ENCODE data around the gene CCT2. TPM values are rescaled to one million over a fixed set of nuclear protein-coding genes. Genes with fewer than 3 reads are reported as not detected.

Gene CCT2
- total and polyA plus RNA-seq, 10 donors: 80.5 to 120 (median 92.6) TPM

GRCh38 chr12:69545081-69545480 is 40.2 kb upstream of the CCT2 start:
- Histone ChIP-seq H3K36me3 (peaks cover 0 to 36% (median 4%) of the 10 kb centered on the region in 6 donors), H3K27me3 (replicated peaks in 1 of 7) (no peaks in the 10 kb centered on the region), H3K27ac (no peak overlapping the region), H3K9me3 (peaks cover 0 to 17% (median 14%) of the 10 kb centered on the region in 8 donors), H3K4me3 (no peak overlapping the region), H3K4me1 (no peaks in the 10 kb centered on the region)
- TF ChIP-seq CTCF (IDR thresholded peaks at IDR 0.05 in 8 of 11, conservative IDR thresholded peaks at IDR 0.05 in 3 of 11): no peak
- no peak for TF ChIP-seq POLR2A (IDR thresholded peaks at IDR 0.05)
- no peak for TF ChIP-seq POLR2AphosphoS5 (IDR thresholded peaks at IDR 0.05)
- intact Hi-C loops (cut with DNase I; ENCODE audit: low total_unique reads): no loop called here
- DNase-seq: no peak
- WGBS, 5 donors: 77 to 91% (median 84%) methylated on average over 1 of the region's 1 CpG

GRCh38 chr12:69546693-69547438 is 38.4 kb upstream of the CCT2 start:
- Histone ChIP-seq H3K27me3 (replicated peaks in 1 of 7) (no peaks in the 10 kb centered on the region), H3K9me3 (peaks cover 0 to 17% (median 14%) of the 10 kb centered on the region in 8 donors), H3K27ac (no peak overlapping the region), H3K4me3 (no peak overlapping the region), H3K4me1 (no peaks in the 10 kb centered on the region), H3K36me3 (peaks cover 0 to 23% (median 0%) of the 10 kb centered on the region in 6 donors)
- intact Hi-C loops (cut with DNase I; ENCODE audit: low total_unique reads): no loop called here
- DNase-seq: no peak
- no peak for TF ChIP-seq POLR2A (IDR thresholded peaks at IDR 0.05)
- no peak for TF ChIP-seq CTCF (IDR thresholded peaks at IDR 0.05 in 8 of 11, conservative IDR thresholded peaks at IDR 0.05 in 3 of 11)
- TF ChIP-seq POLR2AphosphoS5 (IDR thresholded peaks at IDR 0.05): no peak
- WGBS, 5 donors: 79 to 92% (median 88%) methylated on average over 7 of the region's 7 CpGs

- intact Hi-C loops (cut with DNase I; ENCODE audit: low total_unique reads): no loop called here
- Histone ChIP-seq H3K9me3 (peaks cover 0 to 12% (median 8%) of the 10 kb centered on the region in 8 donors), H3K4me3 (no peak overlapping the region), H3K36me3 (peaks cover 0 to 10% (median 0%) of the 10 kb centered on the region in 6 donors), H3K27ac (no peak overlapping the region), H3K4me1 (no peaks in the 10 kb centered on the region), H3K27me3 (replicated peaks in 1 of 7) (no peaks in the 10 kb centered on the region)
- TF ChIP-seq CTCF (IDR thresholded peaks at IDR 0.05 in 8 of 11, conservative IDR thresholded peaks at IDR 0.05 in 3 of 11) (no peak), POLR2AphosphoS5 (IDR thresholded peaks at IDR 0.05) (no peak), POLR2A (IDR thresholded peaks at IDR 0.05) (no peak)
- DNase-seq: no peak
These were observed 36.6 kb upstream of the CCT2 start for GRCh38 chr12:69548687-69549086.

GRCh38 chr12:69550569-69551350 is 34.5 kb upstream of the CCT2 start:
- intact Hi-C loops (cut with DNase I; ENCODE audit: low total_unique reads): no loop called here
- H3K4me1 ChIP-seq: no peaks in the 10 kb centered on the region
- H3K9me3 ChIP-seq: no peaks in the 10 kb centered on the region
- WGBS, 5 donors: 88 to 97% (median 92%) methylated on average over 8 of the region's 8 CpGs
- TF ChIP-seq POLR2A (IDR thresholded peaks at IDR 0.05): no peak
- no peak for TF ChIP-seq CTCF (IDR thresholded peaks at IDR 0.05 in 8 of 11, conservative IDR thresholded peaks at IDR 0.05 in 3 of 11)
- TF ChIP-seq POLR2AphosphoS5 (IDR thresholded peaks at IDR 0.05): no peak
- no peak for DNase-seq
- no peaks in the 10 kb centered on the region for H3K27me3 ChIP-seq (replicated peaks in 1 of 7)
- no peak overlapping the region for H3K27ac ChIP-seq
- H3K36me3 ChIP-seq: no peaks in the 10 kb centered on the region
- H3K4me3 ChIP-seq: no peak overlapping the region

Data from spleen (tissue), 11 donors.